ENCODE results near the gene NCAM1.

GRCh38 chr11:113240790-113241635 lies 279.8 kb downstream of the NCAM1 start:
- TF ChIP-seq CTCF (IDR thresholded peaks at IDR 0.05; ENCODE audit: low read depth, low read length), result no peak
- TF ChIP-seq EZH2phosphoT487 (IDR thresholded peaks at IDR 0.05; ENCODE audit: low read depth), result no peak
